Heart right ventricle (tissue), 16 donors: ENCODE measurements around the gene GPR32. TPM values are rescaled to one million over a fixed set of nuclear protein-coding genes. Genes with fewer than 3 reads are reported as not detected.
"Not testable (repeated sequence)": the region's sequence is repeated elsewhere in the genome, so short reads cannot be mapped to it uniquely, and the experiment has no call there.

Source experiments
- ATAC-seq, 8 donors: fragments of 200-7000 bp; cut with Tn5 transposase; one replicate each; pipeline ENCODE4 v1.9.1; 2020; ENCODE audit warnings: mild to moderate bottlenecking in 8 of 8, moderate library complexity in 8 of 8, moderate number of reproducible peaks in 1 of 8
- DNase-seq, 2 donors: peaks; one replicate each; pipeline ENCODE4 v3.0.0-alpha.2; 2020
- H3K27ac ChIP-seq, 10 donors: fragments of 200-600 bp; sonication (generic) in 2 of 10; one replicate each; pipeline versions ENCODE4 v1.5.0 to v1.8.0; 2020 to 2022; ENCODE audit warnings: mild to moderate bottlenecking in 3 of 10
- H3K27me3 ChIP-seq, 7 donors: fragments of 200-600 bp; one replicate each; pipeline ENCODE4 v1.8.0; 2021 to 2022; ENCODE audit warnings: mild to moderate bottlenecking in 2 of 7
- H3K36me3 ChIP-seq, 9 donors: fragments of 200-600 bp; sonication (generic) in 1 of 9; one replicate each; pipeline versions ENCODE4 v1.5.0 to v1.8.0; 2020 to 2022; ENCODE audit warnings: mild to moderate bottlenecking in 2 of 9
- H3K4me1 ChIP-seq, 9 donors: fragments of 200-600 bp; sonication (generic) in 1 of 9; one replicate each; pipeline versions ENCODE4 v1.5.0 to v1.8.0; 2020 to 2022; ENCODE audit warnings: mild to moderate bottlenecking in 4 of 9
- H3K4me3 ChIP-seq, 10 donors: fragments of 200-600 bp; sonication (generic) in 2 of 10; one replicate each; pipeline versions ENCODE4 v1.5.0 to v1.8.0; 2020 to 2022; ENCODE audit warnings: mild to moderate bottlenecking in 7 of 10, moderate library complexity in 2 of 10
- H3K9me3 ChIP-seq, 11 donors: fragments of 200-600 bp in 10 of 11; sonication (generic) in 2 of 11; one replicate each; pipeline versions ENCODE4 v1.5.0 to v1.8.0; 2013 to 2022; ENCODE audit warnings: mild to moderate bottlenecking in 2 of 11, control low read depth in 1 of 11, moderate library complexity in 1 of 11
- CTCF ChIP-seq, 9 donors: fragments of 200-600 bp; sonication (generic) in 2 of 9; IDR thresholded peaks; one replicate each; pipeline versions ENCODE4 v1.5.0 to v1.8.0; 2021 to 2022; ENCODE audit warnings: antibody characterized with exemption in 9 of 9, mild to moderate bottlenecking in 5 of 9, moderate library complexity in 1 of 9
- WGBS, 2 donors: extraction: QIAGEN DNeasy Blood & Tissue Kit; methylation state at CpG; one replicate each; pipeline ENCODE4 v1.1.7; 2013; ENCODE audit warnings: inconsistent platforms in 1 of 2; 5-methylcytosine and 5-hydroxymethylcytosine counted together
- intact Hi-C, 10 donors: fragments of 100-400 bp; cut with DNase I; formaldehyde crosslinking; loops; one replicate each; pipeline versions ENCODE4 v1.11.1 to v1.14.2; 2022
- polyA plus RNA-seq, 2 donors: library from polyadenylated mRNA; stranded (reverse); fragments of 200-250 nt; gene quantifications; one replicate each; pipeline ENCODE4 v1.2.3, GENCODE V29; 2013
- total RNA-seq, 10 donors: library from RNA; stranded (reverse); fragmentation: NEBNext Ultra II Directional in 3 of 10; extraction: Animal tissue kit (Norgen Biotek cat#: 25700) in 3 of 10; gene quantifications; one replicate each; pipeline versions ENCODE4 v1.2.1 to v1.2.4, GENCODE V29; 2021 to 2023
- donor health status: Arrhythmogenic right ventricular cardiomyopathy.
- donor health status: ischemic (EF 13 %, LVEDD 7.1; RV severe dilation, severe dysfunction).
- donor health status: healthy with polysubstance abuse.
- donor health status: DM: no; HTN: yes; CAD: no.
- donor health status: DM: no; HTN: no; CAD: no.
- donor health status: ischemic (EF 25% LVEDD 6.9; RV normal size, moderate dysfunction).
- donor health status: ischemic (EF 25% LVEDD 5.7; RV mildly dilated, moderate dysfunction).
- donor health status: healthy.
- donor health status: DM: yes; HTN: yes; CAD: no.
- donor health status: Ischemic cardiomyopathy.
- donor health status: ischemic (EF 35%, LVEDD 5.7; RV mildly dilated, moderate dysfunction).
- donor health status: nonischemic (EF 11% LVEDD 7.7; RV severe dilation, severe dysfunction).
- donor health status: DM: yes; HTN: yes; CAD: no.
- donor health status: PGD.
- donor health status: ischemic (EF 29% LVEDD 5.4; RV normal size, mild dysfunction).
- donor health status: nonischemic (EF 23%, LVEDD 6.1; RV moderate dilation, normal function).

GPR32 gene
- total and polyA plus RNA-seq, 12 donors = not detected

DNA sequence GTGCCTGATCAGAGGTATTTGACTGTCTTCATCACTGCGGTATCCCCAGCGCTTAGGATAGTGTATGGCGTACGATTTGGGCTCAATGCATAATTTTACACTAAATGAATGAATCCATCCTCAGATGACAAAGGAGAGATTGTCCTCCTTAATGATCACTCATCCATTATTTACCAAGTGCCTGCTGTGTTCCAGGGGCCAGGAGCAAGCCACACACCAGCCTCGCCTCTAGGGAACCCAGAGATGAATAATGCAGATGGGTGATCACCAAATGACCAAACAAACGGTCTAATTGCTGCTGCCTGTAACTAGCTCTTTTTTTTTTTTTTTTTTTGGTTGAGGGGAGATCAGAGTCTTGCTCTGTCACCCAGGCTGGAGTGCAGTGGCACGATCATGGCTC is 5.9 kb upstream of the GPR32 start:
- intact Hi-C loops = no loop called here
- H3K36me3 ChIP-seq = no peaks in the 10 kb centered on the region
- no peak overlapping the region for H3K4me3 ChIP-seq
- WGBS, 2 donors = 72 to 76% methylated on average over 7 of the region's 7 CpGs
- DNase-seq (no peak), ATAC-seq (no peak)
- H3K4me1 ChIP-seq = no peaks in the 10 kb centered on the region
- H3K27me3 ChIP-seq = peaks cover 0 to 52% (median 28%) of the 10 kb centered on the region in 7 donors
- TF ChIP-seq CTCF (IDR thresholded peaks at IDR 0.05) = no peak
- H3K9me3 ChIP-seq = no peaks in the 10 kb centered on the region
- no peak overlapping the region for H3K27ac ChIP-seq

DNA sequence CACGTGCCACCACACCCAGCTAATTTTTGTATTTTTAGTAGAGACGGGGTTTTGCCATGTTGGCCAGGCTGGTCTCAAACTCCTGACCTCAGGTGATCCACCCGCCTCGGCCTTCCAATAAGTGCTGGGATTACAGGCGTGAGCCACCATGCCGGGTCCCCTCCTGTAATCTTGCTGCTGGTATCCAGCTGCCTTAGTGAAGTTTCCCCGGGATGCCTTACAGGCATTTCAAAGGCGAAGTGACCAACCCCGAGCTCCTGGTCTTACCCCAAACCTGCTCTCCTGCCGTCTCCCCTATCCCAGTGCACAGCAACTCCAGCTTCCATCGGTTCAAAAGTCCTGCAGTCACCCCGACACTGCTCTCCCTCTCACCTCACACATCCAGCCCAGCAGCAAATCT is 3.5 kb upstream of the GPR32 start:
- DNase-seq, H3K4me1 ChIP-seq, H3K9me3 ChIP-seq, H3K4me3 ChIP-seq, intact Hi-C loops, H3K27ac ChIP-seq, H3K36me3 ChIP-seq, ATAC-seq: not testable (repeated sequence)
- peaks cover 0 to 67% (median 31%) of the 10 kb centered on the region in 7 donors for H3K27me3 ChIP-seq
- 69 to 72% methylated on average over 12 of the region's 12 CpGs for WGBS, 2 donors

DNA sequence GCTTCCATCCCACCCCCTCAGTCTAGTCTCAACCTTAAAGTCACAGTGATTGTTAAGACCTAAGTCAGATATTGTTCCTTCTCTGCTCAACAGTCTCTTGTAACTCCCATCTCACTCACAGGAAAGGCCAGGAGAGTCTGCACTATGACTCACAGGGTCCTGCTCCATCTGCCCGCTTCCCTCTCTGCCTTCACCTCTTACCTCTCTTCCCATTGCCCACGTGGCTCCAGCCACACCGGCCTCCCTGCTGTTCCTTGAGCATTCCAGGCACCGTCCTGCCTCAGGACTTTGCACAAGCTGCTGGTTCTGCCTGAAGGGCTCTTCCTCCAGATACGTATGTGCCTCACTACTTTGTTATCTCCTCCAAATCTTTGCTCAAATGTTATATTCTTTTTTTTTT is 3.0 kb upstream of the GPR32 start:
- H3K36me3 ChIP-seq, DNase-seq, H3K4me3 ChIP-seq, H3K4me1 ChIP-seq, H3K9me3 ChIP-seq, H3K27ac ChIP-seq, ATAC-seq, intact Hi-C loops: not testable (repeated sequence)
- peaks cover 0 to 67% (median 31%) of the 10 kb centered on the region in 7 donors for H3K27me3 ChIP-seq
- WGBS, 2 donors = 33 to 35% methylated on average over 5 of the region's 5 CpGs

GRCh38 chr19:50768277-50768676 is 2.0 kb upstream of the GPR32 start:
- ATAC-seq = no peak
- intact Hi-C loops = no loop called here
- TF ChIP-seq CTCF (IDR thresholded peaks at IDR 0.05) = no peak
- no peaks in the 10 kb centered on the region for H3K36me3 ChIP-seq
- H3K4me3 ChIP-seq = no peak overlapping the region
- no peak for DNase-seq
- 63 to 69% methylated on average over 5 of the region's 5 CpGs for WGBS, 2 donors
- H3K9me3 ChIP-seq = peaks cover 0 to 7% (median 0%) of the 10 kb centered on the region in 11 donors
- H3K4me1 ChIP-seq = no peaks in the 10 kb centered on the region
- H3K27me3 ChIP-seq = peaks cover 0 to 72% (median 35%) of the 10 kb centered on the region in 7 donors
- H3K27ac ChIP-seq = no peak overlapping the region

DNA sequence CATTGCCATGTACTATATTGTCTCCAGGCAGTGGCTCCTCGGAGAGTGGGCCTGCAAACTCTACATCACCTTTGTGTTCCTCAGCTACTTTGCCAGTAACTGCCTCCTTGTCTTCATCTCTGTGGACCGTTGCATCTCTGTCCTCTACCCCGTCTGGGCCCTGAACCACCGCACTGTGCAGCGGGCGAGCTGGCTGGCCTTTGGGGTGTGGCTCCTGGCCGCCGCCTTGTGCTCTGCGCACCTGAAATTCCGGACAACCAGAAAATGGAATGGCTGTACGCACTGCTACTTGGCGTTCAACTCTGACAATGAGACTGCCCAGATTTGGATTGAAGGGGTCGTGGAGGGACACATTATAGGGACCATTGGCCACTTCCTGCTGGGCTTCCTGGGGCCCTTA is 624 bp downstream of the GPR32 start:
- intact Hi-C loops = no loop called here
- TF ChIP-seq CTCF (IDR thresholded peaks at IDR 0.05) = no peak
- no peaks in the 10 kb centered on the region for H3K36me3 ChIP-seq
- H3K4me1 ChIP-seq = no peaks in the 10 kb centered on the region
- no peak overlapping the region for H3K4me3 ChIP-seq
- H3K27me3 ChIP-seq = peaks cover 0 to 72% (median 46%) of the 10 kb centered on the region in 7 donors
- no peak for ATAC-seq
- no peak for DNase-seq
- WGBS, 2 donors = 83% methylated on average over 13 of the region's 13 CpGs
- peaks cover 0 to 7% (median 0%) of the 10 kb centered on the region in 11 donors for H3K9me3 ChIP-seq
- no peak overlapping the region for H3K27ac ChIP-seq
